Epithelial cell of proximal tubule (primary cell): ENCODE measurements around the gene ASCL2. TPM values are rescaled to one million over a fixed set of nuclear protein-coding genes. Genes with fewer than 3 reads are reported as not detected.

Source experiments
- DNase-seq: peaks from one replicate; pipeline ENCODE4 v3.0.0-alpha.2; 2011; ENCODE audit warnings: low read depth
- H3K4me3 ChIP-seq: 2 replicates; pipeline ENCODE4 v1.5.1; 2011; ENCODE audit warnings: low read depth, mild to moderate bottlenecking, low read length
- total RNA-seq: library from RNA; depleted of rRNA; stranded (reverse); fragments of >200 nt; gene quantifications from 2 replicates; pipeline ENCODE4 v1.2.3, GENCODE V29; 2015
- TF ChIP-seq, protein P1 (sequence below): conservative IDR thresholded peaks from 2 replicates; pipeline ENCODE4 v1.5.1; 2012; ENCODE audit warnings: low read depth, mild to moderate bottlenecking, low read length

Gene ASCL2
- total RNA-seq = 0.12 TPM in 1 of 2 replicates, not detected in the other

- TF ChIP-seq, protein P1, sequence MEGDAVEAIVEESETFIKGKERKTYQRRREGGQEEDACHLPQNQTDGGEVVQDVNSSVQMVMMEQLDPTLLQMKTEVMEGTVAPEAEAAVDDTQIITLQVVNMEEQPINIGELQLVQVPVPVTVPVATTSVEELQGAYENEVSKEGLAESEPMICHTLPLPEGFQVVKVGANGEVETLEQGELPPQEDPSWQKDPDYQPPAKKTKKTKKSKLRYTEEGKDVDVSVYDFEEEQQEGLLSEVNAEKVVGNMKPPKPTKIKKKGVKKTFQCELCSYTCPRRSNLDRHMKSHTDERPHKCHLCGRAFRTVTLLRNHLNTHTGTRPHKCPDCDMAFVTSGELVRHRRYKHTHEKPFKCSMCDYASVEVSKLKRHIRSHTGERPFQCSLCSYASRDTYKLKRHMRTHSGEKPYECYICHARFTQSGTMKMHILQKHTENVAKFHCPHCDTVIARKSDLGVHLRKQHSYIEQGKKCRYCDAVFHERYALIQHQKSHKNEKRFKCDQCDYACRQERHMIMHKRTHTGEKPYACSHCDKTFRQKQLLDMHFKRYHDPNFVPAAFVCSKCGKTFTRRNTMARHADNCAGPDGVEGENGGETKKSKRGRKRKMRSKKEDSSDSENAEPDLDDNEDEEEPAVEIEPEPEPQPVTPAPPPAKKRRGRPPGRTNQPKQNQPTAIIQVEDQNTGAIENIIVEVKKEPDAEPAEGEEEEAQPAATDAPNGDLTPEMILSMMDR = no peak
- H3K4me3 ChIP-seq = peak within 1 kb of the TSS; percentile 31
These were observed at the start of gene ASCL2 for GRCh38 chr11:2270322-2271076. ASCL2 (minus strand) TSS chr11:2270588; CDS start chr11:2270332, 256 bp downstream.

DNA sequence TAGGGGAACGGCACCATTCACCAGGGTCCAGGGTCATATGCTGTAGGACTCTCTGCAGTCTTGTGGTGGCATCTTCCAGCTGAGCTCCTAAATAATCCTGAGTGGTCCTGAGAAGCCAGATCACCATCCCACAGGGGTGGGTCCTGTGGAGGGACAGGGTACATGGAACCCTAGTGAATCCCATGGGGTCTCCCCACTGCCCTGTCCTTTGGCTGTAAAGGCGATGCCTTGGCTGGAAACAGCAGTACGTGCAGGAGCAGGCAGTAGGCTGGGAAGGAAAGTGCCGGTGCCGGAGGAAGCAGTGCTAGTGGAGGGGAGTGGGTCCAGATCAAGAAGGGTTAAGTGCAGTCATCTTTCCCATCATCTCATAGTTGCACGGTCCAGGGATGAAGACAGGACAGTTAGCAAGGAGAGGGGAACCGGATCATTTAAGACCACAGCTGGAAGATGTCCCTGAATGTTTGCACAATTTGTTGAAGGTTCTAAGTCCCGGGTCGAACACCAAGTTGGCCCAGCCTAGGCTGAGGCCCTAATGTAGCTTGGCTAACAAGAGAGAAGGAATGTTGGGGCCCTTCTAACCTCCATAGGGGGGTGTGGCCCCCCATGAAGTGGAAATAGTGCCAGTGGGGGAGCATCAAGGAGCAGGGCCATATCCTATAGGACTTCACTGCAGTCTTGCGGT is 49.5 kb upstream of the ASCL2 start:
- TF ChIP-seq, protein P1 = no peak
- no peak overlapping the region for H3K4me3 ChIP-seq
- no peak for DNase-seq

More at GRCh38 chr11:2270322-2271076, at the start of gene ASCL2:
- DNase-seq = no peak

GRCh38 chr11:2318707-2319106 is 48.3 kb upstream of the ASCL2 start:
- no peak for DNase-seq
- TF ChIP-seq, protein P1 = no peak
- H3K4me3 ChIP-seq = no peak overlapping the region

DNA sequence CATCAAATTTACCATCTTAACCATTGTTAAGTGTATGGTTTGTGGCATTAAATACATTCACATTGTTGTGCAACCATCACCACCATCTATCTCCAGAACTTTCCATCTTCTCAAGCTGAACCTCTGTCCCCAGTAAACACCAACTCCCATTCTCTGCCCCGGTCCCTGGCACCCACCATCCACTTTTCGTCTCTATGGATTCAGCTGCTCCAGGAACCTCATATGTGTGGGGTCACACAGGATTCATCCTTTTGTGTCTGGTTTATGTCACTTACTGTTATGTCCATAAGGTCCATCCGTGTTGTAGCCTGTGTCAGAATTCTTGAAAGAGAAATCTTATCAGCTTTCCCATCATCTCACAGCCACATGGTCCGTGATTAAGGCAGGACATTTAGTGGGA is 47.7 kb upstream of the ASCL2 start:
- H3K4me3 ChIP-seq = no peak overlapping the region
- TF ChIP-seq, protein P1 = no peak
- no peak for DNase-seq

DNA sequence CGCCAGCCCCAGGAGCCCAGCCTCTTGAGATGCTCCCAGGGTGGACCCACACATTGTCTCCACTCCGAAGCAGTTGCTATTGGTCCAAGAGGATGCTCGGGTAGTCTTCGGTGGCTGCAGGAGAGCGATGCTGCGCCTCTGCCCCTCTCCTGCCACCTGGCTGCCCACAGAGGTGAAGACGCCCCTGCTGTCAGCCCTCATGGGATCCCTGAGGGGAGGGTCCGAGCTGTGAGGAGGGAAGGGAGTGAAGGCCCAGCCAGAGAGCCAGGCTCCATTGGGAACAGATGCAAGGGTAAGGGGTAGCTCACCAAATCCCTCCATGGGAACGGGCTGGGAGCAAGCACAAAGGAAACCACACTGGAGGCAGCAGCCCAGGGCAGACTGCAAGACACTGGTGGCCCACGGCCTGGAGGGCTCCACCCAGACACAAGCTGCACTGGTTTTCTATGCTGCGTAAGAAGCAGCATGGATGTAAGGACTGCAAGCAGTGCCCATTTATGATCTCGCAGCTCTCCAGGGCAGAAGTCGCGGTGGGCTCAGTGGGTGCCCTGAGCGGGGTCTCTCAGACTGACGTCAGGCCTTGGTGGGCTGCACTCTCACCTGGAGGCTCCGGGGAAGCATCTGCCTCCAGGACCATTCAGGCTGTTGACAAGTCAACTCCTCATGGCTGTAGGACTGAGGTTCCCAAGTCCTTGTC is 47.1 kb upstream of the ASCL2 start:
- no peak overlapping the region for H3K4me3 ChIP-seq
- DNase-seq = no peak
- TF ChIP-seq, protein P1 = no peak

DNA sequence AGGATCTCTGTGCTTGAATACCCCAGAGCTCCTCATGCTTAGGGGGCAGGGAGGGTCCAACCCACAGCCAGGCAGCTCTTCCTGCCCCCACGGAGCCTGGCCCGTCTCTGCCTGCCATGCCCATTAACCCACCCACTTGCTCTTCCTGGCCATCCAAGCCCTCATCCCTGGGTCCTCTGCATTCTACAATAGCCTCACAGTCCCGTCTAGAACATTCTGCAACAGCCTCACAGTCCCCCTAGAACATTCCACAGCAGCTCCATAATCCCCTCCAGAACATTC is 46.5 kb upstream of the ASCL2 start:
- no peak for DNase-seq
- no peak overlapping the region for H3K4me3 ChIP-seq
- TF ChIP-seq, protein P1 = no peak
